ENCODE measurements around the gene ARPC4. TPM values are rescaled to one million over a fixed set of nuclear protein-coding genes. Genes with fewer than 3 reads are reported as not detected.

ARPC4 gene
- total RNA-seq, 1 donor from 2014 or later = 156 TPM

DNA sequence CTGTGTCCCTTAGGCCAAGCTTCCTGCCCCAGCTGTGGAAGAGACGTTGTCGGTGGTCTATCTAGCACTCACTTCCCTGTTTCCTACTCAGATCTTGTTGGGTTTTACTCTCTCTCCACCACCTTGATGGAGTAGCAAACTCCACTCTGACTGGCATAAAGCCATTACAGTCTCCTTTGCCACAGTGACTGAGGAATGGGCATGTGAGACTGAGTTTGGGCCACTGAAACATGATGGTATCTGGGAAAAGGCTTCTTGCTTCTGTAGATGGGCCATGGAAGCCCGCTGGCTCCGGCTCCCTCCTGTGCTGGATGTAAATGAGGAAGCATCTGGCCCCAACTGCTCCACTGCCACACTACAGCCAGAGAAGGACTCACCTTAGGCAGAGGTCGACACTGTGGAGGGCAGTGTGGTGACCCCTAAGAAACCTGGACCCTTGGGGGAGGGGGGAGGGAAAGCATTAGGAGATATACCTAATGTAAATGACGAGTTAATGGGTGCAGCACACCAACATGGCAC lies 13.7 kb upstream of the ARPC4 start:
- H3K9me3 Mint-ChIP-seq = no peaks in the 10 kb centered on the region
- no peaks in the 10 kb centered on the region for H3K36me3 Mint-ChIP-seq (ENCODE audit: low read depth)
- no peak overlapping the region for H3K4me3 Mint-ChIP-seq
- H3K4me1 Mint-ChIP-seq = no peaks in the 10 kb centered on the region
- DNase-seq (ENCODE audit: low read depth, low spot score) = no peak
- TF ChIP-seq, protein P1, sequence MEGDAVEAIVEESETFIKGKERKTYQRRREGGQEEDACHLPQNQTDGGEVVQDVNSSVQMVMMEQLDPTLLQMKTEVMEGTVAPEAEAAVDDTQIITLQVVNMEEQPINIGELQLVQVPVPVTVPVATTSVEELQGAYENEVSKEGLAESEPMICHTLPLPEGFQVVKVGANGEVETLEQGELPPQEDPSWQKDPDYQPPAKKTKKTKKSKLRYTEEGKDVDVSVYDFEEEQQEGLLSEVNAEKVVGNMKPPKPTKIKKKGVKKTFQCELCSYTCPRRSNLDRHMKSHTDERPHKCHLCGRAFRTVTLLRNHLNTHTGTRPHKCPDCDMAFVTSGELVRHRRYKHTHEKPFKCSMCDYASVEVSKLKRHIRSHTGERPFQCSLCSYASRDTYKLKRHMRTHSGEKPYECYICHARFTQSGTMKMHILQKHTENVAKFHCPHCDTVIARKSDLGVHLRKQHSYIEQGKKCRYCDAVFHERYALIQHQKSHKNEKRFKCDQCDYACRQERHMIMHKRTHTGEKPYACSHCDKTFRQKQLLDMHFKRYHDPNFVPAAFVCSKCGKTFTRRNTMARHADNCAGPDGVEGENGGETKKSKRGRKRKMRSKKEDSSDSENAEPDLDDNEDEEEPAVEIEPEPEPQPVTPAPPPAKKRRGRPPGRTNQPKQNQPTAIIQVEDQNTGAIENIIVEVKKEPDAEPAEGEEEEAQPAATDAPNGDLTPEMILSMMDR (conservative IDR thresholded peaks at IDR 0.05) = no peak
- H3K27ac Mint-ChIP-seq (ENCODE audit: unreplicated experiment) = no peak overlapping the region
- no peaks in the 10 kb centered on the region for H3K27me3 Mint-ChIP-seq (ENCODE audit: low read depth)

DNA sequence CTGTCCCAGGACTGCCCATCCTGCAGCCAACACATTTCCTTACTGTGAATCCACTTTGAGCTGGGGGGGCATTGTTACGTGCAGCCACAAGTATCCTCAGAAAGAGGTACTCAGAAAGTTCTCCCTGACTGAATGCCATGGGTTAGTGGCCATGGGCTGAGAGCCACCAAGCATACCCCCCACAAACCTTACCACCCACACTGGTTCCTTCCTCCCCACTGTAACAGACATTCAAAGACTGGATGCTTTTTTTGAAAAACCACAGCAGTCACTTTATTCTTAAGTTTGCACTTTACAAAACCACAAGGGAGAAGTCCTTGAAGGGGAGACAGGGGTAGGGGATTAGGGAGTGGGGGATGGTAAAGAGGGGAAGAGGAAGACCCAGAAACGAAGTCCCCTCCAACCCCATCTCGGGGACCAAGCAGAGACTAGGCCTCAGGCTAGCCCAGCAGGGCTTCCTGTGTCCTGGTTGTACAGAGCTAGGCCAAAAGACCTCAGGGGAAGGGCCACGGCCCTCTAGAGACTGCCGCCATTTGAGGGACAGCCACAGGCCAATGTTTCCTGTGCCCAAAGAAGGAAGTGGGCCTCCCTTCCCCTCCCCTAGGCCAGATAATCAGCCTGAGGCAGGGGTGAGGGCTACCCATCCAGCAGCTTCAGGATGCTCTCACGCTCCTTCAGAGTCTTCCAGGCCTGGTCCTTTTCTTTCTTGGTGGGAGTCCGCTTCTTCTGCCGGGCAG lies 13.0 kb upstream of the ARPC4 start:
- H3K36me3 Mint-ChIP-seq (ENCODE audit: low read depth) = no peaks in the 10 kb centered on the region
- TF ChIP-seq, protein P1 (conservative IDR thresholded peaks at IDR 0.05) = no peak
- no peak for DNase-seq (ENCODE audit: low read depth, low spot score)
- no peak overlapping the region for H3K27ac Mint-ChIP-seq (ENCODE audit: unreplicated experiment)
- H3K9me3 Mint-ChIP-seq = no peaks in the 10 kb centered on the region
- H3K4me3 Mint-ChIP-seq = no peak overlapping the region
- H3K4me1 Mint-ChIP-seq = no peaks in the 10 kb centered on the region
- no peaks in the 10 kb centered on the region for H3K27me3 Mint-ChIP-seq (ENCODE audit: low read depth)

DNA sequence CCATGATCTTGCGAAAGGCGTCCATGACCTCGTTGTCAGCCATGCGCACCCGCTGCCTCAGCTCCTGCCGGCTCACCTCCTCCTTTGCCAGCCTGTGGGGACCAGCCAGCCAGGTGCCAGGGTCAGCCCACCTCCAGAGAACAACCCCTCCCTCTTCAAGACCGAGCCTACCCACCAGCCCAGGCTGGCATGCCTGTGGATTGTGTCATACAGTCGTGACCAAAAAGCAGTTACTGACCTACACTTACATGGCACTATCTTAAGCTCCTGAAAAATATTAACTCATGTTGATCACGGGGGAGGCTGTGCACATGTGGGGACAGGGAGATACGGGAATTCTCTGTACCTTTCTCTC lies 12.4 kb upstream of the ARPC4 start:
- Mint-ChIP-seq H3K4me1 (no peaks in the 10 kb centered on the region), H3K9me3 (no peaks in the 10 kb centered on the region), H3K4me3 (no peak overlapping the region), H3K36me3 (ENCODE audit: low read depth) (peaks cover 1% of the 10 kb centered on the region), H3K27me3 (ENCODE audit: low read depth) (no peaks in the 10 kb centered on the region), H3K27ac (ENCODE audit: unreplicated experiment) (peak overlapping the region; percentile 50)
- TF ChIP-seq, protein P1 (conservative IDR thresholded peaks at IDR 0.05) = no peak
- DNase-seq (ENCODE audit: low read depth, low spot score) = no peak

DNA sequence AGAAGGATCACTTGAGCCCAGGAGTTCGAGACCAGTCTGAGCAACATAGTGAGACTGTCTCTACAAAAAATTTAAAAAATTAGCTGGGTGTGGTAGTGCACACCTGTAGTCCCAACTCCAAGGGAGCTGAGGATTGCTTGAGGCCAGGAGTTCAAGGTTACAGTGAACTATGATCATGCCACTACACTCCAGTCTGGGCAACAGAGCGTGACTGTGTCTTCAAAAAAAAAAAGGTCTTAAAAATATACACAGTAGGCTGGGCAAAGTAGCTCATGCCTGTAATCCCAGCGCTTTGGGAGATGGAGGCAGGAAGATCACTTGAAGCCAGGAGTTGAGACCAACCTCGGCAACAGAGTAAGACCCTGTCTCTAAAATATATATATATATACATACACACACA lies 12.0 kb upstream of the ARPC4 start:
- no peaks in the 10 kb centered on the region for H3K4me1 Mint-ChIP-seq
- H3K27me3 Mint-ChIP-seq (ENCODE audit: low read depth) = no peaks in the 10 kb centered on the region
- H3K36me3 Mint-ChIP-seq (ENCODE audit: low read depth) = peaks cover 4% of the 10 kb centered on the region
- no peak overlapping the region for H3K4me3 Mint-ChIP-seq
- no peaks in the 10 kb centered on the region for H3K9me3 Mint-ChIP-seq
- DNase-seq (ENCODE audit: low read depth, low spot score) = no peak
- TF ChIP-seq, protein P1 (conservative IDR thresholded peaks at IDR 0.05) = no peak
- no peak overlapping the region for H3K27ac Mint-ChIP-seq (ENCODE audit: unreplicated experiment)

DNA sequence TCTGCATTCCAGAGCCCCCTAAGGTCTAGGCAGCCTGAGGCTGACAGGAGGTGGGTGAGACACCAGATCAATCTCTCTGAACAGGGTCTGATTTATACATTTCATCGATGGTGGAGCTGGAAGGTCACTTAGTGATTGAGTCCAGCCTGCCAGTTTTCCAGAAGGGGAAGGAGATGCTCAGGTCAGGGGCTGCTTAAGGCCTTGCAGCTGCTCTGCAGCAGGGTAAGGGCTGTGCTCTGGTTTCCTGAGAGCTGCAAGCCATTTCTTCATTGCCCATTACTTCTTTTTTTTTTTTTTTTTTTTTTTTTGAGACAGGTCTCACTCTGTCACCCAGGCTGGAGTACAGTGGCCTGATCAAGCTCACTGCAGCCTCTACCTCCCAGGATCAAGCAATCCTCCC lies 11.3 kb upstream of the ARPC4 start:
- DNase-seq (ENCODE audit: low read depth, low spot score) = no peak
- Mint-ChIP-seq H3K4me1 (no peaks in the 10 kb centered on the region), H3K27me3 (ENCODE audit: low read depth) (no peaks in the 10 kb centered on the region), H3K4me3 (no peak overlapping the region), H3K27ac (ENCODE audit: unreplicated experiment) (no peak overlapping the region), H3K9me3 (no peaks in the 10 kb centered on the region), H3K36me3 (ENCODE audit: low read depth) (peaks cover 9% of the 10 kb centered on the region)
- TF ChIP-seq, protein P1 (conservative IDR thresholded peaks at IDR 0.05) = no peak
